GM21529 (cell line): ENCODE data around the gene CHMP4A.
"Not testable (repeated sequence)": the region's sequence is repeated elsewhere in the genome, so short reads cannot be mapped to it uniquely, and the experiment has no call there.

Source experiments
- ATAC-seq: cut with Tn5 transposase; IDR thresholded peaks from one replicate; pipeline ENCODE4 v1.9.1; 2021; ENCODE audit not compliant: unreplicated experiment

CHMP4A gene

DNA sequence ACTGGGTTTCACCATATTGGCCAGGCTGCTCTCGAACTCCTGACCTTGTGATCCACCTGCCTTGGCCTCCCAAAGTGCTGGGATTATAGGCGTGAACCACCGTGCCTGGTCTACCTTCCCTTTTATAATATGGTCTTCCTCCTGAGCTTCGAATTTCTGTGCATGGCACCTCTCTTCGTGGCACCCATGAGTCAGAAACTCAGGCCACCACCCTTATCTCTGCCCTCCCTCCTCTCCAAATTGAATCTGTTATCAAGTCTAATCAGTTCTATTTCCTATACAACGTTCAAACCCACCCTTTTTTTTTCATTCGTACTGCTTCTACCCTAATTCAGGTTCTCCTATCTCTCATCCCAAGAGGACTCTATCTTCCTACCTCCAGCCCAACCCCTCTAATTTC, 34.1 kb upstream of the CHMP4A start:
- ATAC-seq, result no peak

DNA sequence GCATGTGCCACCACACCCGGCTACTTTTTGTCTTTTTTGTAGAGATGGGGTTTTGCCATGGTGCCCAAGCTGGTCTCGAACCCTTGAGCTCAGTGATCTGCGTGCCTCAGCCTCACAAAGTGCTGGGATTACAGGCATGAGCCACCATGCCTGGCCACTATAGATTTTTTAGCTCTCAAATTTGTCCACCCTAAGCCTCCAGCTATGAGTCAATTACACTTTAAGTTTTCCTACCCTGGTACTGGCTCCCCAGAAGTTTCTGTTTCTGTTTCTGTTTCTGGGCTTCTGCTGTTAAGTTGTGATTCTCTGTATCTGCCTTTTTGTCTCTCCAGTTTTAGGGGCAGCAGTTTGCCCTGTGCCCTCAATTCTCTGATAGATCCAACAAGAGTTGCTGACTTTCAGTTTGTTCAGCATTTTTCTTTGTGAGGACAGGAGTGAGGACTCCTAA, 33.5 kb upstream of the CHMP4A start:
- no peak for ATAC-seq

DNA sequence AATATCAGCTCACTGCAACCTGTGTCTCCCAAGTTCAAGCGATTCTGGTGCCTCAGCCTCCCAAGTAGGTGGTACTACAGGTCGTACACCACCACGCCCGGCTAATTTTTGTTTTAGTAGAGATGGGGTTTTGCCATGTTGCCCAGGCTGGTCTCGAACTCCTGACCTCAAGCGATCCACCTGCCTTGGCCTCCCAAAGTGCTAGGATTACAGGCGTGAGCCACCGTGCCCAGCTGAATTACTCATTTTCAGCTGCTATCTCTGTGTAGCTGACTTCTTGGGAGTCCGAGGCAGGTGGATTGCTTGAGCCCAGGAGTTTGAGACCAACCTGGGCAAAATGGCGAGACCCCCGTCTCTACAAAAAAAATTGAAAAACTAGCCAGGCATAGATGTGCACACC, 32.1 kb upstream of the CHMP4A start:
- ATAC-seq, result not testable (repeated sequence)

DNA sequence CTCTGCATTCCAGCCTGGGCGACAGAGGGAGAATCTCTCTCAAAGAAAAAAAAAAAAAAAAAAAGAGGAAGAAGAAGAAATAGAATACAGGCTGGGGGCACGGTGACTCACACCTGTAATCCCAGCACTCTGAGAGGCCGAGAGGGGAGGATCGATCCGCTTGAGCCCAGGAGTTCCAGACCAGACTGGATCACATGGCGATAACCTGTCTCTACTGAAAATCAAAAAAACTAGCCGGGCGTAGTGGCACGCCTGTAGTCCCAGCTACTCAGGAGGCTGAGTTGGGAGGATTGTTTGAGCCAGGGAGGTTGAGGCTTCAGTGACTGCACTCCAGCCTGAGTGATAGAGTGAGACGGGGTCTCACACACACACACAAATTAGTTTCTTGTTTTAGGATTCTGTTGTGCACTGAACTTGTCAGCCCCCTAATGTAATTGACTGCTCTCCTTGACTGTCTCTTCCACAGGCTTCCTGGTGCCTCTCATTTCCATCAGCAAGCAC, 30.1 kb upstream of the CHMP4A start:
- no peak for ATAC-seq

DNA sequence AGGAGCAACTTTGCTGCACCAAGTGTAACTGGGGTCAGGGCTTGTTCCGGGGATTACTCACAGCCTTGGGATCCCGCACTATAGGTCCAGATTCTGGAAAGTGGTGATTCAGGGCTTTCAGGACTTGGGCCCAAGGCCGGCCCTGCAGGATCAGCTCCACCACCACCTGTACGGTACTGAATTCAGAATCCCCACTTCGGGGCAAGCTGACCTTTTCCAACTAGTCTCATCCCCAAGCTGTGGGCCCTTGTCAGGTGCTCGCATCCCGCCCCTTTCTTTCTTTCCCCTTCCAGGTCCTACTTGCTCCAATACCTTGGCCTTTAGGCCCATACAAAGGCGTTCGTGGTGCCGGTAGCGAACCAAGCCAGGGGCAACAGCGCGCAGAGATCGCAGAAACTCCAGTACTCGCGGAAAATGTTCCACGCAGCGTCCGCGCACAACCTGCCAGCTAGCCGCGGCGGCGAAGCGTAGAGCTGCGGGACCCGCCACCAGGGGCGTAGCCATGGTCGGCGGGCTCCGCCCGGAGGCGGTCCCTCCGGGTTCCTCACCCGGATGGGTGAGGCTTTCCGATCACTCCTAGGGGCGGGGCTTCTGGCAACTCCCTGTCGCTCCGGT, 28.6 kb upstream of the CHMP4A start:
- peak; percentile 76 for ATAC-seq

DNA sequence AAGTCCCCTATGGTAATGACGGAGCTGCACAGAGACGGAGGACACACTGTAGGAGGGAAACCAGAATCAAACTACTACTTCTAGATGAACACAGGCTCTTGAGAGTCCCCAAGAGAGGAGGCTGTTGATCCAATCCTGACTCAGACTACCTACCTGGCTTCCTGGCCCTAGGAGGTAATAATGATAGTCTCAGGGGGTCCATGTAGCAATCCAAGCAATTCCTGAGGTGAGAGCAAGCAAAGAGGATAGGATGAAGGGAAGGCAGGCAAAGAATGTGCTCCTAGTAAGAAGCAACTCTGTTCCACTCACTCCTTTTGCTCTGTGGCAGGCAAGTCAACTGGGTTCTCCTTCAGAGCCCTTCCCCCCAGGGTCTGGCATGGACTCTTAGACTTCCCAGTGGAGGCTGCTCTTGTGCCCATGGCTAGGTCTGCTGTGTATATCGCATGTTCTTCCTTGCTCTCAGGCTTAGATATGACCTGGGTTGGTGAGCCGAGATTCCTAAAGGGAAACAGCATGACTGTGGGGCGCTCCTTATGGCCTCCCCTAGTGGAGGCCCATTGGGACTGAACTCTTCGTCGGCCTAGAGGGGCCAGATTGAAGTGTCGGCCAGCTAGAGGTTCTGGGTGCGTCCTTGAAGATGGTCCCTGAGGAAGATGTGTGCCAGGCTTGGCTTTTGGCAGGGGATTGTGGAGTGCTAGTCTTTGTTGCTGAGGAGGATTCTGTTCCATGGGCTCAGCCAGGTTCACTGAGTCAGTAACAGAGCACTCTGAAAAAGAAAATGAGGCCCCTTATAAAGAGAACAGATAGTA, 27.0 kb upstream of the CHMP4A start:
- no peak for ATAC-seq

DNA sequence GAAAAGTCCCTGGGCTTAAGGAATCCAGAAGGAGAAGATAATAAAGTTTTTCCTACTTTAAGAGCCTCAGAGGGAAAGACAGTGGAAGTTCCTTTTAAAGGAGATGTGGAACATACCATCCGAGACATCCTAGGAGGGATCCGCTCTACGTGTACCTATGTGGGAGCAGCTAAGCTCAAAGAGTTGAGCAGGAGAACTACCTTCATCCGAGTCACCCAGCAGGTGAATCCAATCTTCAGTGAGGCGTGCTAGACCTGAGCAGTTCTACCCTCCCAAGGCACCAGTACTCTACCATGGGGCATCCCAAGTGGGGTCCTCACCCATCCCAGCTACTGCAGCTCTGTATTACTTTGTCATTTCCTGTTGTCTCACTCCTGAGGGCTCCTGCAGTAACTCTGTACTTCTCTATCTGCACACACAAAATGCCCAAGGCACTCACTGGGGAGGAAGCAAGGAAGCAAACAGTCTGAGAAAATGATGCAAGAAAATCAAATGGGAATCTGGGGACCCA, 25.3 kb upstream of the CHMP4A start:
- no peak for ATAC-seq

DNA sequence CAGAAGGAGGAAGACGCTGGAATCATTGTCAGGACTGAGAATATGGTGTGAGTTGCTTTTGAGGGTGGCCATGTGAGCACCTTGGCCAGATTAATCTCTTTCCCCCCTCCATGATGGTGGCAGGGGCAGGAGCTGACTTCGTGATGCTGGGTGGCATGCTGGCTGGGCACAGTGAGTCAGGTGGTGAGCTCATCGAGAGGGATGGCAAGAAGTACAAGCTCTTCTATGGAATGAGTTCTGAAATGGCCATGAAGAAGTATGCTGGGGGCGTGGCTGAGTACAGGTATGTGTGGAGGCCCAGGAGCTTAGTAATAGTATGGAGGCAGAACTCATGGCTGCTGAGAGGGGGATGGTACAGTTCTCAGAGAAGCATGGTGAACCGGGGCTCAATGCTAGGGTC, 24.8 kb upstream of the CHMP4A start:
- ATAC-seq, result no peak

DNA sequence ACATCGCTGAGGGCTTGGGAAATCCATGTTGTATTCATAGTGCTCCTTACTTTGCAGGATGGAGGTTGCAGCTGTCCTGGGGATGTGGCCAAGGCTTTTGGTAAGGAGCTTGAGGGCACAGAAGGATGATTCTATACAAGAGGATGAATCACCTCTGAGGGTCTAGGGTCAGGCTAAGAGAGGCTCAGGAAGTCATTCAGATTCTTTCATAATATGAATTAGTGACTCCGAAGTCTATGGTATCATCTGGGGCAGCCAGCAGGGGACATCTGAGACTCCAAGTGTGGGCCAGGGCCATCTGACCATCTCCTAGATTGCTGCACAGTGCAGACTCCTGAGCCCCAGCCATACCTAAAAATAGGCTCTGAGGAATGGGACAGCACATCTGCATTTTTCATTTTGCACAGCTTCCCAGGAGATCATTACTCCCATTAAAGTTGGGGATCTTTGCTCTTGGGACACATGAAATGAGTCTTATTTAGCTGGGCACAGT, 24.2 kb upstream of the CHMP4A start:
- no peak for ATAC-seq

DNA sequence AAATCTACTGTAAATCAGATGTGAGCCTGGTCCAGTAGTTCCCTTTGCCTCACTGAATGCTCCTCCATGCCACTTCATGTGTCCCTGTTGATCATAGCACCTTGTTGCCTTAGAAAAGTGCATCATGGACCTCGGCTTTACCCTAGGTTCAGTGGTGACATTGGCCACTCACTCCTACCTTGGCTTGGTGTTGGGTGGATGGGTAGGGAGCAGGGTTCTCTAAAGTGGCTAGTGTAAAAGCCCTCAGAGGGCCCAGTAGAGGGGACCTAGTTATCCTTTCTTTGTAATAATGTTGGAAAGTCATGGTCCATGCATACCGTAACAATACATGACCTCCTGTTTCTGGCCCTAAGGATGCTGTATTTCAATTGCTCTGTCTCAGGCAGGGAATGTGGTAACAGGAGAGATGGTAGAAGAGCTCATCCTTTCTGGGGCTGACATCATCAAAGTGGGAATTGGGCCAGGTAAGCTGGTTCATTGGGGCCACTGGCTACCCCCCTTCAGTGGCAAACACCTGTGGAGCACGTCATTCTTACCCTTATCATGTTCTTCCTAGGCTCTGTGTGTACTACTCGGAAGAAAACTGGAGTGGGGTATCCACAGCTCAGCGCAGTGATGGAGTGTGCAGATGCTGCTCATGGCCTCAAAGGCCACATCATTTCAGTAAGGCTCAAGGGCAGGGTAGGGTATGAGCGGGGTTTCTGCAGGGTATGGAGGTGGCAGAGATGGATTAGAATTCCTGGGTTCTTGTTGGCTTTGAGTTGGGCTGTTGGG, 23.6 kb upstream of the CHMP4A start:
- ATAC-seq, result no peak

DNA sequence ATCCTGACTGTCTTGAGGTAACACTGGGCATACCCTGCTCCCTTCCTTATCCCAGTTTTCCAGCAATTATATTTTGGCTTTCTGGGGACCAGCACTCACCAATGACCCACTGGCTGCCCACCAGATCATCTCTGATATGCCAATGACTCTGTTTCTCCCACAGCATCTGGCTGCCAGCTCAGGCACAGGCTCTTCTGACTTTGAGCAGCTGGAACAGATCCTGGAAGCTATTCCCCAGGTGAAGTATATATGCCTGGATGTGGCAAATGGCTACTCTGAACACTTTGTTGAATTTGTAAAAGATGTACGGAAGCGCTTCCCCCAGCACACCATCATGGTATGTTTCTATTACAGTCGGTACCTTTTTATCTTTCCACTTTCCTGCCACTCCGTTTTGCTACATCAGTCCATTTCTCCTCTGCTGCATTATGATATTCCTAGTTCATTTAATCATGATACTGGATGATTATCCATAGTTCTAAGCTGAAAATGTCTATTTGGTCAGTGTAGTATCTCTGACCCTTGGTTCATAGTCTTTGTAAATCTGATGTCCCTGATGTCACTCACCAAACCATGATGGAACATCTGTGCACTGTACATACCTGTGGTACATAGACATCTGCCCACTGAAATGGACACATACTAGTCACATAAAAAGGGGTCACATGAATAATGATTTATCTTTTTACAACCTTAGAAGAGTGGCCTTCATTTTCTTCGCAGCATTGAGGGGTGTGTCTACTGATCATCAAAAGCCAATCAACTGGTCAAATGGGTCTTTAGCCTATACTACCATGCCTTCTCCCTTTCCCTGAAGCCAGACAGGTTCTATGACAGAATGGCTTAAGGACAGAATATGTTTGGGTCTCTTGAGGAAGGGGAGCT, 22.8 kb upstream of the CHMP4A start:
- no peak for ATAC-seq

DNA sequence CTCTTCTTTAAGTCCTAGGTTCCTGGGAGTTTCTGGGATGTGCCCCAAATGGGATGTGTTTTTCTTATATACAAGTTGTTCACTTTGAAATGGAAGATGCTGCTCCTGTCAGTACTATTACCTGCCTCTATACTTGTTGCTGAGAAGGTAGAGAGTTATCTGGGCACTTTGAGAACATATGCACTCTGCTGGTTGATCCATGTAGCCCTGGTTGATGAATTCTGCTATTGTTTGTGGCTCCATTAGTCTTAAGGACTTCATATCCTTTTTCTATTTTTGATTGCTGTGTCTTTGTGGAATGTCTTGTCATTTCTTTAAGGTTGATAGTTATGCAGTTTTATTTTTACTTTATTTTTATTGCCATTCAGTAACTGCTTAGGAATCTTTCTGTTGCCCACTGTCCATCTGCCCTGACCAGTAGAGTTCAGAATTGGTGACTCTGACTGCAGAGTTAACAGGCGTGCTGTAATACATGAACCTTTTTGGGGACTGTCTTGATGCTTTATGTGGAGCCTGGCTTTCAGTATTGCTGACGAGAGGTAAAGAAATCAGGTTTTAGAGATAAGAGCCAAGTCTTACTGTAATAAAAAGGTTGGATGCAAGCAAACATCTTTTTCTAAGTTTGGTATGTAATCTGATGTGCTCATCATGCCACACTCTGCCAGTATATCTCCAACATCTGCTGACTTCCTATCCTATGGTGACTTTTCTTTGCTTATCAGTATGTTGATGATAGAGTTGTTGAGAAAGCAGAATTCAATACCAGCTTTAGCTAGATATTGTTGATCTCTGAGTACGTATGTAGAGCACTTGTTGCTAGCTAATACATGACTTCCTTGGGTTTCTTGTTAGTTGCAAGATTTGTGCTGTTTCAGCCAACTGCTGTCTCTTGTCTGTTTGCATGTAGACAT, 21.1 kb upstream of the CHMP4A start:
- no peak for ATAC-seq

DNA sequence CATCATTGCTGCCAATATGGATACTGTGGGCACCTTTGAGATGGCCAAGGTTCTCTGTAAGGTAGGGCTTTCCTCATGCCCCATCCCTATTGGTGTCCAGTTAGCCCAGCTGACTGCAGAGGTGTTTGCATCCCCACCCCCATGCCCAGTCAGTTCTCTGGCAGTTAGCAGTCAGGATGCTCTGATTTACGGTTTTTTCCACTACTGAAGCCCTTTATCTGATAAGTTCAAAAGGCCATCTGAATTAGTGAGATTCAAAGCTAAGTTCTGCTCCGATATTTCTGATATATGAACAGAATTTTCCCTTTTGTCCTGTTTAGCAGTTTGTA, 20.2 kb upstream of the CHMP4A start:
- no peak for ATAC-seq

DNA sequence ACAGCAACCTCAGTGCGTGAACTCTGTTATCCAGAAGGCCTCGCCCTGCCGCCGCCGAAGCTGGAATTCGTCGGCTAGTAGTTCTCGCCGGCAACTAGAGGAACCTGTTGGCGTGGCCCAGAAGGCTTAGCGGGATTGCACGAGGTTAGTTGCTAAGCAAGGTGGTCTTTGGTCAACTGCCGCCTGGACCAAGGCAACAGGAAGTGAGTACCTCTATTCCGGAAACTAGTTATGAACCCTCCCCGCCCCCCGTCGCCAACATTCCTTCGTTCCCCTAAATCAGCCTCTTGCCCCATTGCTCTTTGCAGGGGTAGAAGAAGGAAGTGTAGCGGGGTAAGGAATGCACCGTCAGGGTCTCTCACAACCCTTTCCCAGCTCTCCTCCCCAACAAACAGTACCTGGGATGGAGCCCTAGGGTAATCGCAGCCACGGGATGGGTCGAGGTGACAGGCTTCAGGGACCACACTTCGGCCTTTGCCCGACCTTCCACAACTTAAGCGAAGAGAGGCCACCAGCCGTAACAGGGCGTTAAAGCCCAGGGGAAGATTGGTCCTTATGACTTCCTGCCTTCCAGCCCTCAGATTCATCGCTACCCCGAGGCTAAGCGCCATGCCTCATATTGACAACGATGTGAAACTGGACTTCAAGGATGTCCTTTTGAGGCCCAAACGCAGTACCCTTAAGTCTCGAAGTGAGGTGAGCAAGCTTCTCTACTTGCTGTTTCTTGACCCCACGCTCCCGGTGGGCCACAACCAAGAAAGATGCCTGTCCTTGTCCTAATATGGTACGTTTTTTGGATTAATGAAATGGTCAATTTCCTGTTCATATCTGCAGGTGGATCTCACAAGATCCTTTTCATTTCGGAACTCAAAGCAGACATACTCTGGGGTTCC, 19.6 kb upstream of the CHMP4A start, which contains the start of gene GMPR2:
Gene GMPR2, plus strand, starts transcription at position 285 of the 893 bp plus-strand sequence. Its CDS starts 325 bp downstream, at position 610.
- ATAC-seq, result peak; percentile 65

DNA sequence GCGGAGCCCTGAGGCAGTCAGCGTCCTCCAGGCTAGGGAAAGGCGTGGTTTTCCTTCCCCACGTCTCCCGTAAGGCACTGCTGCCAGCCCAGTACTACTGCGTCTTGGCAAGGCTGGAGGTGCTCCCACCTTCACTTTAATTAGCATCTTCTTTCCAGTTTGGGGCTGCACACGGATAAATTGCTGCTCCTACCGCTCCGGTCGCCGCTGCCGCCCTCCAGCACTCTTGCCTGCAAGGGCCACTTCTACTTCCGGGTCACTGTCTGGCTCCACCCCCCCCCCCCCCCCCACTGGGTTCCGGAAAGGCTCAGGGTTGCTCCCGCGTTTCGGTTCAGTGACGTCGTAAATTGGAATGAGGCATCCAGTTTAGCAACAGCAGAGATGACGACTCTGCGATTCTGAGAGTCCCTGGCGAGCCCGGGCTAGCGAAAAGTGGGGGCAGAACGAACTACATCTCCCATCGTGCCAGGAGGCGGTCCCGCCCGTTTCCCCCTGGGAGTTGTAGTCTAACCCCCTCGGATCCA, 18.9 kb upstream of the CHMP4A start, which contains the start of gene NEDD8:
Gene NEDD8, minus strand, starts transcription at position 247 of the 524 bp plus-strand sequence. Its CDS starts 100 bp downstream, at position 147.
- ATAC-seq, result peak; percentile 78

DNA sequence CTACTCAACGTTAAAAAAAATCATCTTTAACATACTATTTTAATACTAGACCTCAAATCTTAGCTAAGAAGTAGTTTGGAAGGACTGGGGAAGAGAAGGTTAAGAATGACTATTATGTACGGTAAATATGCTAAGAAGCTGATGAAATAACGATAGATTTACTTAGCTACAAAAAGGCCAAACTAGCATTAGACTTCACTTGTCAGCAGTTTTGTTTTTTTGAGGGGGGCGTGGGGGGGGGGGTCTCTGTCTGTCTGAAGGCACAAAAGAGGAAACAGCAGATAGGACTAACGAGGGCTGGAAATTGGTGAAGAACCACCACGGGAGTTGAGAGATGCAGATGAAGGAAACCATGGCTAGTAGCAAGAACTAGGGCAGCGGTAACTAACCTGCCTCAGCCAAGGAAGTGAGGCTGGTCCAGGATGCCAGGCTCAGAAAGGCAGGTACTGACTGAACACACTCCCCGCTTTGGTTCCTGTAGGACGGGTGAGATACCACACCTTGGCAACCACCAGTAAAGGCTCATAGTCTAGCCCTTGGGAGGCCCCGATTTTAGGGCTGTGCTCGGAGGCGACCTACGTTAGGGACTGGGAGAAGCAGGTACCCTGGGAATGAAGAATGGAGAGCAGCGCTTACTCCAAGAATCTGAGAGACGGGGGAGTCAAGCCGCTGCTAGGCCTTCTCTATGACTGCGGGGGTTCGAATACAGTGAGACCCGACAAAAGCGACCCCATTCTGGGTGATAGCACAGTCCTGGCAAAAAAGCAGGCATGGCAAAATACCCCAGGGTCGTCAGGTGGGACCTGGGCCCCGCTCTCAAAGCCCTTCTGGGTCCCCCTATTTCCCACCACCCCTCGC, 18.2 kb upstream of the CHMP4A start:
- ATAC-seq, result peak; percentile 6

DNA sequence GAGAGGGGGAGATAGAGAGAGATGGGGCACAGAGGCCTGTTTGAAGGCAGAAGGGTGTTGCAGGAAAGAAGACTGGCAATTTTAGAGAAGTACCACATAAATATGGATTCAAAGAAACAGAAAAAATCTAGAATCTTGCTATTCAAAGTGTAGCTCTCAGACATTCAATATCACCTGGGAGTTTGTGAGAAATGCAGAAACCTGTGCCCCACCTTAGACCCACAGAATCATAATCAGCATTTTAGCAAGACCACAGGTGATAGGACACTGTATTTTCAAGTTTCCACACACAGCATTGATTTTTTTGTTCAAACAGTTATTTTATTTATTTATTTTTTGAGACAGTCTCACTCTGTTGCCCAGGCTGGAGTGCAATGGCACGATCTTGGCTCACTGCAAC, 15.6 kb upstream of the CHMP4A start:
- ATAC-seq, result no peak
